Kidney (tissue), 14 donors: ENCODE results near the gene GTF3C2. TPM values are rescaled to one million over a fixed set of nuclear protein-coding genes. Genes with fewer than 3 reads are reported as not detected.
A peak's percentile ranks its signal among the peaks of the same experiment; 100 is the strongest.
"Not testable (repeated sequence)": the region's sequence is repeated elsewhere in the genome, so short reads cannot be mapped to it uniquely, and the experiment has no call there.

ENCODE experiments used
- DNase-seq, 5 donors: peaks; one replicate each; pipeline ENCODE4 v3.0.0-alpha.2; 2013 to 2020
- FAIRE-seq: peaks from 2 replicates; lab custom pipeline; 2012; peaks lifted over from hg19 to GRCh38; lab: Jason Lieb, UNC
- H3K27ac ChIP-seq, 2 donors: one replicate each; pipeline ENCODE4 v1.7.0; 2013; ENCODE audit warnings: low read depth in 2 of 2, low read length in 2 of 2, inconsistent platforms in 1 of 2
- H3K27me3 ChIP-seq: one replicate; pipeline ENCODE4 v1.7.1; 2013; ENCODE audit warnings: low read length, inconsistent platforms; ENCODE audit not compliant: control insufficient read depth, insufficient read depth
- H3K36me3 ChIP-seq, 3 donors: one replicate each; pipeline versions ENCODE4 v1.7.0 to v1.7.1; 2013; ENCODE audit warnings: low read length in 3 of 3, control low read depth in 1 of 3, inconsistent platforms in 1 of 3; ENCODE audit not compliant: insufficient read depth in 3 of 3, control insufficient read depth in 2 of 3
- H3K4me1 ChIP-seq, 3 donors: one replicate each; pipeline versions ENCODE4 v1.7.0 to v1.7.1; 2013; ENCODE audit warnings: low read length in 3 of 3, inconsistent platforms in 1 of 3, low read depth in 1 of 3; ENCODE audit not compliant: control insufficient read depth in 2 of 3, insufficient read depth in 2 of 3
- H3K4me3 ChIP-seq, 3 donors: one replicate each; pipeline versions ENCODE4 v1.7.0 to v1.8.1; 2013; ENCODE audit warnings: low read length in 3 of 3, control low read depth in 1 of 3, inconsistent platforms in 1 of 3
- H3K9ac ChIP-seq, 3 donors: one replicate each; pipeline versions ENCODE4 v1.7.0 to v1.7.1; 2013; ENCODE audit warnings: low read length in 3 of 3, control low read depth in 1 of 3, inconsistent platforms in 1 of 3
- H3K9me3 ChIP-seq, 3 donors: one replicate each; pipeline versions ENCODE4 v1.7.0 to v1.7.1; 2013; ENCODE audit warnings: low read length in 3 of 3, control low read depth in 1 of 3, inconsistent platforms in 1 of 3; ENCODE audit not compliant: control insufficient read depth in 2 of 3, insufficient read depth in 1 of 3
- CTCF ChIP-seq: IDR thresholded peaks from 3 replicates; pipeline ENCODE4 v1.5.1; 2012; ENCODE audit warnings: mild to moderate bottlenecking, moderate library complexity, borderline replicate concordance; ENCODE audit not compliant: insufficient read depth; ENCODE audit errors: extremely low read depth
- intact Hi-C: fragments of 100-400 bp; cut with DNase I; formaldehyde crosslinking; loops from one replicate; pipeline ENCODE4 v1.11.1; 2022
- polyA plus RNA-seq: library from polyadenylated mRNA; stranded (reverse); fragments of 350-450 nt; fragmentation: Illumina TruSeq; extraction: RNeasy Lipid Tissue Mini Kit (QIAGEN cat#74804); gene quantifications from one replicate; pipeline ENCODE4 v1.2.3, GENCODE V29; 2014; ENCODE audit warnings: low read depth, low replicate concordance; ENCODE audit not compliant: insufficient read depth
- total RNA-seq: library from RNA; stranded (reverse); fragmentation: NEBNext Ultra II Directional; extraction: Animal tissue kit (Norgen Biotek cat#: 25700); gene quantifications from one replicate; pipeline ENCODE4 v1.2.1, GENCODE V29; 2021
- donor health status: control.
- donor health status: control.
- donor health status: control.
- donor health status: control.
- donor health status: control.
- donor health status: DM: yes; HTN: yes; CAD: no.
- donor health status: Normal renal cell carcinoma (clear cell type).

Gene GTF3C2
- total and polyA plus RNA-seq, 2 donors from 2014 or later: 38.3 to 59.3 TPM

- no peak overlapping the region for H3K27ac ChIP-seq
- no peaks in the 10 kb centered on the region for H3K27me3 ChIP-seq
- peaks cover 0 to 10% (median 8%) of the 10 kb centered on the region in 3 donors for H3K4me1 ChIP-seq
- DNase-seq (peak in 2 of 5 donors; percentile 29 to 49), FAIRE-seq (no peak)
- H3K9ac ChIP-seq: no peak overlapping the region
- no peak for TF ChIP-seq CTCF
- intact Hi-C loops: no loop called here
- no peak overlapping the region for H3K4me3 ChIP-seq
- H3K36me3 ChIP-seq: no peaks in the 10 kb centered on the region
- no peaks in the 10 kb centered on the region for H3K9me3 ChIP-seq
Observed at GRCh38 chr2:27353762-27354596, 2.6 kb downstream of the GTF3C2 start.

DNA sequence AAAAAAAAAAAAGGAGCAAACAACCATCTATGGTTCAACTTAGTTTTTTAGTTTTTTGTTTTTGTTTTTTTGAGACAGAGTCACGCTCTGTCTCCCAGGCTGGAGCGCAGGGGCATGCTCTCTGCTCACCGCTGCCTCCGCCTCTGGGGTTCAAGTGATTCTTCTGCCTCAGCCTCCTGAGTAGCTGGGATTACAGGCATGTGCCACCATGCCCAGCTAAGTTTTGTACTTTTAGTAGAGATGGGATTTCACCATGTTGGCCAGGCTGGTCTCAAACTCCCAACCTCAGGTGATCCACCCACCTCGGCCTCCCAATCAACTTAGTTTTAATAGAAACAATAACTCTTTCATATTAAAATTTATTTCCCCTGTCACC lies 3.2 kb downstream of the GTF3C2 start:
- H3K4me3 ChIP-seq, FAIRE-seq, intact Hi-C loops, H3K9me3 ChIP-seq, DNase-seq, H3K4me1 ChIP-seq, H3K36me3 ChIP-seq, H3K27me3 ChIP-seq, H3K27ac ChIP-seq, H3K9ac ChIP-seq: not testable (repeated sequence)

DNA sequence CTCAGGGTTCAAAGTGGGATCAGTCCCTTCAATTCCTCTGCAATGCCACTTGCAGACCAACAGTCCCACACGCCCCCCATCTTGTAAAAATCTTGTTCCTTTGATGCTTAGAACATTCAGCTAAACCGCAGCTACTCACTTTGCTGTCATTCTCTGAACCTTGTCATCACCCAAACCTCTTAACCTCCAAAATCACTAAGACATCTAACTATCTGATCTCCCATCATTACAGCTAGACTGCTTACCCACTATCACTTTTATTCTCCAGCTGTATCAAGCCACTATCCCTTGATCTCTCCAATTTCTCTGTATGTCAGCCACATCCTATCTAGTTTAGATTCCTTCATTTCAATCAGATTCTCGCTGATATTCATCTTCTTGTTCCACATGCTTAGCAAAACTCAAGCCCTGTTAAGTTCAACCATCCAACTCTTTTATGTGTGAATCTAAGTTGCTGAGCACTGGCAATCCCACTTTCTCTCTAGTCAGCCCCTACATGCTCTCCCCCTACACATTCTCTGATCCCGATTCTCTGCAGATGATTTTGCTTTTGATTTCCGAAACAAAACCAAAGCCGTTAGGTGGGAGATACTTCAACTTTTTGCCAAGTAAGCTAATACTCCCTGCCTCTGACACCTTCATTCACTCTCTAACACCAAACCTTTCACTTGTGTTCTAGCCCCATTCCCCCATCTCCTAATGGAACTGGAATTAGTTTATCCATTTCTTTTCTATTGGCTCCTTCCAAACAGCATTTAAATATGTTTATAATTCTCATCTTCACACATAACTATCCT lies 4.6 kb downstream of the GTF3C2 start:
- Histone ChIP-seq H3K9ac (no peak overlapping the region), H3K27me3 (no peaks in the 10 kb centered on the region), H3K4me1 (peaks cover 0 to 3% (median 0%) of the 10 kb centered on the region in 3 donors), H3K4me3 (no peak overlapping the region), H3K36me3 (no peaks in the 10 kb centered on the region), H3K27ac (no peak overlapping the region), H3K9me3 (no peaks in the 10 kb centered on the region)
- no peak for TF ChIP-seq CTCF
- no peak for DNase-seq
- intact Hi-C loops: no loop called here
- FAIRE-seq: no peak

GRCh38 chr2:27350106-27350693 lies 6.4 kb downstream of the GTF3C2 start:
- DNase-seq: no peak
- H3K27ac ChIP-seq: no peak overlapping the region
- no peaks in the 10 kb centered on the region for H3K4me1 ChIP-seq
- intact Hi-C loops: no loop called here
- no peak overlapping the region for H3K4me3 ChIP-seq
- no peak for TF ChIP-seq CTCF
- no peaks in the 10 kb centered on the region for H3K9me3 ChIP-seq
- FAIRE-seq: no peak
- no peaks in the 10 kb centered on the region for H3K27me3 ChIP-seq
- H3K36me3 ChIP-seq: no peaks in the 10 kb centered on the region
- H3K9ac ChIP-seq: no peak overlapping the region
